Measurements from ENCODE around the gene TGFA.

GRCh38 chr2:70475266-70475665, 78.4 kb downstream of the TGFA start:
- TF ChIP-seq, protein P1, sequence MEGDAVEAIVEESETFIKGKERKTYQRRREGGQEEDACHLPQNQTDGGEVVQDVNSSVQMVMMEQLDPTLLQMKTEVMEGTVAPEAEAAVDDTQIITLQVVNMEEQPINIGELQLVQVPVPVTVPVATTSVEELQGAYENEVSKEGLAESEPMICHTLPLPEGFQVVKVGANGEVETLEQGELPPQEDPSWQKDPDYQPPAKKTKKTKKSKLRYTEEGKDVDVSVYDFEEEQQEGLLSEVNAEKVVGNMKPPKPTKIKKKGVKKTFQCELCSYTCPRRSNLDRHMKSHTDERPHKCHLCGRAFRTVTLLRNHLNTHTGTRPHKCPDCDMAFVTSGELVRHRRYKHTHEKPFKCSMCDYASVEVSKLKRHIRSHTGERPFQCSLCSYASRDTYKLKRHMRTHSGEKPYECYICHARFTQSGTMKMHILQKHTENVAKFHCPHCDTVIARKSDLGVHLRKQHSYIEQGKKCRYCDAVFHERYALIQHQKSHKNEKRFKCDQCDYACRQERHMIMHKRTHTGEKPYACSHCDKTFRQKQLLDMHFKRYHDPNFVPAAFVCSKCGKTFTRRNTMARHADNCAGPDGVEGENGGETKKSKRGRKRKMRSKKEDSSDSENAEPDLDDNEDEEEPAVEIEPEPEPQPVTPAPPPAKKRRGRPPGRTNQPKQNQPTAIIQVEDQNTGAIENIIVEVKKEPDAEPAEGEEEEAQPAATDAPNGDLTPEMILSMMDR (IDR thresholded peaks at IDR 0.05): no peak
- no peak for TF ChIP-seq POLR2A (IDR thresholded peaks at IDR 0.05)

Data from body of pancreas (tissue), 4 donors.